ENCODE data around the gene ABHD2.

GRCh38 chr15:89075101-89075640 lies 13.1 kb upstream of the ABHD2 start:
- TF ChIP-seq USF1 (CRISPR knock-in tag; IDR thresholded peaks at IDR 0.05) (no peak), PRDM15 (CRISPR knock-in tag; IDR thresholded peaks at IDR 0.05) (no peak), NR1H2 (CRISPR knock-in tag; IDR thresholded peaks at IDR 0.05) (no peak), SMAD4 (CRISPR knock-in tag; IDR thresholded peaks at IDR 0.05) (no peak), CREB1 (CRISPR knock-in tag; IDR thresholded peaks at IDR 0.05) (no peak), MAX (CRISPR knock-in tag; IDR thresholded peaks at IDR 0.05) (no peak), CREM (CRISPR knock-in tag; IDR thresholded peaks at IDR 0.05) (no peak), IRF2 (CRISPR knock-in tag; IDR thresholded peaks at IDR 0.05; ENCODE audit: borderline replicate concordance, low read depth) (no peak), ESRRA (CRISPR knock-in tag; IDR thresholded peaks at IDR 0.05; ENCODE audit: borderline replicate concordance) (no peak), SMAD3 (CRISPR knock-in tag; IDR thresholded peaks at IDR 0.05; ENCODE audit: borderline replicate concordance) (no peak), SOX15 (CRISPR knock-in tag; IDR thresholded peaks at IDR 0.05) (no peak), ZNF121 (CRISPR knock-in tag; IDR thresholded peaks at IDR 0.05) (no peak)
- TF ChIP-seq, protein P1, sequence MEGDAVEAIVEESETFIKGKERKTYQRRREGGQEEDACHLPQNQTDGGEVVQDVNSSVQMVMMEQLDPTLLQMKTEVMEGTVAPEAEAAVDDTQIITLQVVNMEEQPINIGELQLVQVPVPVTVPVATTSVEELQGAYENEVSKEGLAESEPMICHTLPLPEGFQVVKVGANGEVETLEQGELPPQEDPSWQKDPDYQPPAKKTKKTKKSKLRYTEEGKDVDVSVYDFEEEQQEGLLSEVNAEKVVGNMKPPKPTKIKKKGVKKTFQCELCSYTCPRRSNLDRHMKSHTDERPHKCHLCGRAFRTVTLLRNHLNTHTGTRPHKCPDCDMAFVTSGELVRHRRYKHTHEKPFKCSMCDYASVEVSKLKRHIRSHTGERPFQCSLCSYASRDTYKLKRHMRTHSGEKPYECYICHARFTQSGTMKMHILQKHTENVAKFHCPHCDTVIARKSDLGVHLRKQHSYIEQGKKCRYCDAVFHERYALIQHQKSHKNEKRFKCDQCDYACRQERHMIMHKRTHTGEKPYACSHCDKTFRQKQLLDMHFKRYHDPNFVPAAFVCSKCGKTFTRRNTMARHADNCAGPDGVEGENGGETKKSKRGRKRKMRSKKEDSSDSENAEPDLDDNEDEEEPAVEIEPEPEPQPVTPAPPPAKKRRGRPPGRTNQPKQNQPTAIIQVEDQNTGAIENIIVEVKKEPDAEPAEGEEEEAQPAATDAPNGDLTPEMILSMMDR (IDR thresholded peaks at IDR 0.05): no peak
- TF ChIP-seq, protein P2, sequence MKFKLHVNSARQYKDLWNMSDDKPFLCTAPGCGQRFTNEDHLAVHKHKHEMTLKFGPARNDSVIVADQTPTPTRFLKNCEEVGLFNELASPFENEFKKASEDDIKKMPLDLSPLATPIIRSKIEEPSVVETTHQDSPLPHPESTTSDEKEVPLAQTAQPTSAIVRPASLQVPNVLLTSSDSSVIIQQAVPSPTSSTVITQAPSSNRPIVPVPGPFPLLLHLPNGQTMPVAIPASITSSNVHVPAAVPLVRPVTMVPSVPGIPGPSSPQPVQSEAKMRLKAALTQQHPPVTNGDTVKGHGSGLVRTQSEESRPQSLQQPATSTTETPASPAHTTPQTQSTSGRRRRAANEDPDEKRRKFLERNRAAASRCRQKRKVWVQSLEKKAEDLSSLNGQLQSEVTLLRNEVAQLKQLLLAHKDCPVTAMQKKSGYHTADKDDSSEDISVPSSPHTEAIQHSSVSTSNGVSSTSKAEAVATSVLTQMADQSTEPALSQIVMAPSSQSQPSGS (CRISPR knock-in tag; IDR thresholded peaks at IDR 0.05; ENCODE audit: borderline replicate concordance, low read depth): no peak
